Measurements from ENCODE around the gene ZNF883.

GRCh38 chr9:112945620-112946208, 66.3 kb downstream of the ZNF883 start:
- TF ChIP-seq CTCF (IDR thresholded peaks at IDR 0.05) (no peak), EP300 (IDR thresholded peaks at IDR 0.05) (no peak), POLR2A (IDR thresholded peaks at IDR 0.05) (no peak), POLR2AphosphoS5 (IDR thresholded peaks at IDR 0.05) (no peak)

All from gastroesophageal sphincter (tissue), 3 donors.